HepG2 (cell line): ENCODE results near the gene BTN1A1. TPM values are rescaled to one million over a fixed set of nuclear protein-coding genes. Genes with fewer than 3 reads are reported as not detected.

Source experiments
- ARNT ChIP-seq: fragments of 450-650 bp; IDR thresholded peaks from 2 replicates; pipeline ENCODE4 v1.6.1; 2017
- ATM ChIP-seq: fragments of 450-650 bp; IDR thresholded peaks from 2 replicates; pipeline ENCODE4 v1.7.1; 2017; ENCODE audit warnings: mild to moderate bottlenecking, borderline replicate concordance
- ISX ChIP-seq: sonication (generic); formaldehyde crosslinking; conservative IDR thresholded peaks from 2 replicates; pipeline ENCODE4 v1.5.0; 2020; ENCODE audit warnings: missing genetic modification reagents
- MIER2 ChIP-seq: IDR thresholded peaks from 2 replicates; pipeline ENCODE4 v1.6.1; 2016; ENCODE audit warnings: missing biosample characterization, missing genetic modification reagents
- MXD4 ChIP-seq: IDR thresholded peaks from 2 replicates; pipeline ENCODE4 v1.6.1; 2016; ENCODE audit warnings: mild to moderate bottlenecking, missing biosample characterization, missing genetic modification reagents
- NCOA5 ChIP-seq: sonication (generic); formaldehyde crosslinking; IDR thresholded peaks from 2 replicates; pipeline ENCODE4 v1.4.0; 2020; ENCODE audit warnings: missing genetic modification reagents
- NKX3-1 ChIP-seq: sonication (generic); formaldehyde crosslinking; IDR thresholded peaks from 2 replicates; pipeline ENCODE4 v1.5.0; 2020; ENCODE audit warnings: missing genetic modification reagents
- NR2F2 ChIP-seq: IDR thresholded peaks from 2 replicates; pipeline ENCODE4 v1.6.1; 2012; ENCODE audit warnings: low read depth, inconsistent platforms, borderline replicate concordance
- TCF7L2 ChIP-seq: IDR thresholded peaks from 2 replicates; pipeline ENCODE4 v1.6.1; 2011; ENCODE audit warnings: mild to moderate bottlenecking, low read depth, low read length, moderate library complexity
- TOE1 ChIP-seq: sonication (generic); formaldehyde crosslinking; IDR thresholded peaks from 2 replicates; pipeline ENCODE4 v1.4.0; 2020; ENCODE audit warnings: mild to moderate bottlenecking, missing genetic modification reagents
- ZMYM3 ChIP-seq: sonication (generic); formaldehyde crosslinking; IDR thresholded peaks from 2 replicates; pipeline ENCODE4 v1.5.1; 2020; ENCODE audit warnings: mild to moderate bottlenecking, missing genetic modification reagents
- ZNF260 ChIP-seq: sonication (generic); formaldehyde crosslinking; IDR thresholded peaks from 2 replicates; pipeline ENCODE4 v1.4.0; 2020; ENCODE audit warnings: missing genetic modification reagents, low read depth, mild to moderate bottlenecking, borderline replicate concordance
- ZNF501 ChIP-seq: sonication (generic); formaldehyde crosslinking; IDR thresholded peaks from 2 replicates; pipeline ENCODE4 v1.5.1; 2020; ENCODE audit warnings: mild to moderate bottlenecking, moderate library complexity, missing genetic modification reagents
- ZNF549 ChIP-seq: sonication (generic); formaldehyde crosslinking; IDR thresholded peaks from 2 replicates; pipeline ENCODE4 v1.5.0; 2020; ENCODE audit warnings: missing genetic modification reagents
- ZNF768 ChIP-seq: sonication (generic); formaldehyde crosslinking; IDR thresholded peaks from 2 replicates; pipeline ENCODE4 v1.4.0; 2020; ENCODE audit warnings: missing genetic modification reagents
- ZNF878 ChIP-seq: sonication (generic); formaldehyde crosslinking; IDR thresholded peaks from 2 replicates; pipeline ENCODE4 v1.8.1; 2023; ENCODE audit warnings: mild to moderate bottlenecking, missing genetic modification reagents, moderate library complexity
- polyA plus RNA-seq, 8 experiments: library from polyadenylated mRNA; depleted of rRNA in 3 of 8; stranded (reverse) in 7 of 8; unstranded in 1 of 8; fragments of >200 nt; fragmentation: Illumina TruSeq in 4 of 8; extraction: Trizol in 4 of 8; gene quantifications; 2 replicates each; pipeline versions ENCODE4 v1.2.1 to v1.2.3, GENCODE V29; 2011 to 2016; ENCODE audit warnings: low read depth in 4 of 8, missing spikeins in 1 of 8, mixed read lengths in 1 of 8; ENCODE audit not compliant: insufficient read depth in 1 of 8
- total RNA-seq, 5 experiments: library from RNA; depleted of rRNA; stranded (reverse); fragments of >200 nt; fragmentation: Illumina TruSeq; extraction: Trizol; gene quantifications; 2 replicates each; pipeline ENCODE4 v1.2.3, GENCODE V29; 2016; ENCODE audit warnings: low read depth in 1 of 5
- TF ChIP-seq, protein P1 (sequence below): sonication (generic); formaldehyde crosslinking; IDR thresholded peaks from 2 replicates; pipeline ENCODE4 v1.4.0; 2020; ENCODE audit warnings: missing genetic modification reagents
- TF ChIP-seq, protein P2 (sequence below): sonication (generic); formaldehyde crosslinking; IDR thresholded peaks from 2 replicates; pipeline ENCODE4 v1.5.1; 2020; ENCODE audit warnings: missing genetic modification reagents, mild to moderate bottlenecking, borderline replicate concordance
- TF ChIP-seq, protein P3 (sequence below): sonication (generic); formaldehyde crosslinking; IDR thresholded peaks from 2 replicates; pipeline ENCODE4 v1.5.0; 2020; ENCODE audit warnings: missing genetic modification reagents, mild to moderate bottlenecking, borderline replicate concordance
- TF ChIP-seq, protein P4 (sequence below): sonication (generic); formaldehyde crosslinking; IDR thresholded peaks from 2 replicates; pipeline ENCODE4 v1.8.1; 2023; ENCODE audit warnings: missing genetic modification reagents, mild to moderate bottlenecking, borderline replicate concordance
- TF ChIP-seq, protein P5 (sequence below): IDR thresholded peaks from 2 replicates; pipeline ENCODE4 v1.6.1; 2012; ENCODE audit warnings: low read depth, low read length, improper control_type of control experiment
- TF ChIP-seq, protein P6 (sequence below): sonication (generic); formaldehyde crosslinking; IDR thresholded peaks from 2 replicates; pipeline ENCODE4 v1.4.0; 2020; ENCODE audit warnings: mild to moderate bottlenecking, missing genetic modification reagents

Gene BTN1A1
- total and polyA plus RNA-seq, 2 of the 13 experiments (the other 11 are each of a cell fraction or from before 2014, with no cell fraction given), result 0.04 TPM; not detected in 1

DNA sequence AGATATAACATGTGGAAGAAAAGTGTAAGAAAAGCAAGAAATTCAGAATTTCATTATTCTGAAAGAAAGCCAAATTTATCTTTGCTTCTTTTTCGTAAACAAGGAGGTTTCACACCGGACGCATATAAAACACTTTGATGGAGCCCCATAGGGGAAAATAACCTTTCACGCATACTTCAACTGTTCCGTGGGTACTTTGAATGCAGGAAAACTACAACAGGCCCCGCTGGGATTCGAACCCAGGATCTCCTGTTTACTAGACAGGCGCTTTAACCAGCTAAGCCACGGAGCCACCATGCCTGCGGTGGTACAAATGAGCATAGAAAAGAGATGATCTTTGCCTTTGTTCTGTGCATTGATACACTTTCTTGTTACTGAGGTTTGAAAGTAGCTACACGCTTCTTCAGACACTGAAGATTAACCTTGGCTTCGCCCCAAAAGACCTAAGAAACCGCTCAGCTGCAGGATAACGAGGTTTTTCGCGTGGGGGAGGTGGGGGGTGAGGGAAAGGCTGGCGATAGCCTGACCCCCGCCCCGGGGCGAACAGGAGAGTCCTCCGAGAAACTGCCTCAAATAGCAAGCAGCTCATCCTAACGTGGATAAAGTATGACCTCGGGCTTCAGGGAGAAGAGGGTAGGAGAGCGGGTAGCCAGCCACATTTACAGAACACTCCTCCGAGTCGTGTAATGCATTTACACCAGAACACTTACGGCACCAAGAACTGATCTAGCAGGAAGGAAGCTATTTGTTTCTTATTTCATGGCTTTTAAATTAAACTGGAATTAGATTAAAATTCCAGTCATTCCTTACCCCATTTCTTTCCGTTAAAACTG is 32.8 kb downstream of the BTN1A1 start (continued):
- TF ChIP-seq ZNF878 (CRISPR knock-in tag) (peak; percentile 84; the same call in 1 of the 2 replicates), ATM (no peak), ARNT (no peak), ZNF260 (CRISPR knock-in tag) (no peak), MXD4 (no peak; the same call in 1 of the 2 replicates), ZMYM3 (peak; percentile 49; the same call in 1 of the 2 replicates), NCOA5 (CRISPR knock-in tag) (no peak), MIER2 (CRISPR knock-in tag) (peak; percentile 83), TOE1 (CRISPR knock-in tag) (no peak), ZNF501 (peak; percentile 98), ZNF768 (CRISPR knock-in tag) (no peak), ZNF549 (CRISPR knock-in tag) (no peak), NKX3-1 (CRISPR knock-in tag) (peak; percentile 65; the same call in 1 of the 2 replicates), ISX (CRISPR knock-in tag) (no peak), TCF7L2 (no peak), NR2F2 (peak; percentile 77; the same call in 1 of the 2 replicates)
- TF ChIP-seq, protein P1, sequence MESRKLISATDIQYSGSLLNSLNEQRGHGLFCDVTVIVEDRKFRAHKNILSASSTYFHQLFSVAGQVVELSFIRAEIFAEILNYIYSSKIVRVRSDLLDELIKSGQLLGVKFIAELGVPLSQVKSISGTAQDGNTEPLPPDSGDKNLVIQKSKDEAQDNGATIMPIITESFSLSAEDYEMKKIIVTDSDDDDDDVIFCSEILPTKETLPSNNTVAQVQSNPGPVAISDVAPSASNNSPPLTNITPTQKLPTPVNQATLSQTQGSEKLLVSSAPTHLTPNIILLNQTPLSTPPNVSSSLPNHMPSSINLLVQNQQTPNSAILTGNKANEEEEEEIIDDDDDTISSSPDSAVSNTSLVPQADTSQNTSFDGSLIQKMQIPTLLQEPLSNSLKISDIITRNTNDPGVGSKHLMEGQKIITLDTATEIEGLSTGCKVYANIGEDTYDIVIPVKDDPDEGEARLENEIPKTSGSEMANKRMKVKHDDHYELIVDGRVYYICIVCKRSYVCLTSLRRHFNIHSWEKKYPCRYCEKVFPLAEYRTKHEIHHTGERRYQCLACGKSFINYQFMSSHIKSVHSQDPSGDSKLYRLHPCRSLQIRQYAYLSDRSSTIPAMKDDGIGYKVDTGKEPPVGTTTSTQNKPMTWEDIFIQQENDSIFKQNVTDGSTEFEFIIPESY (CRISPR knock-in tag), result peak; percentile 60
- TF ChIP-seq, protein P2, sequence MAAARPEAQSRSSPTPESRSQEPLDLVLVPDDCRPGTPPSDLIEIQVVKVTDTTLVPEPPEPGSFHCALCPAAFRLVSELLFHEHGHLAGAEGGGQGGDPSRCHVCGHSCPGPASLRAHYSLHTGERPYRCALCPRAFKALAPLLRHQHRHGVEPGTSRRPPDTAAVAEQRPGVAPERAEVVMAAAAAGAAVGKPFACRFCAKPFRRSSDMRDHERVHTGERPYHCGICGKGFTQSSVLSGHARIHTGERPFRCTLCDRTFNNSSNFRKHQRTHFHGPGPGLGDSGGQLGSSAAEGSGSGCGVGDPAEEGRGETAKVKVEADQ (CRISPR knock-in tag), result peak; percentile 83; the same call in 1 of the 2 replicates
- TF ChIP-seq, protein P3, sequence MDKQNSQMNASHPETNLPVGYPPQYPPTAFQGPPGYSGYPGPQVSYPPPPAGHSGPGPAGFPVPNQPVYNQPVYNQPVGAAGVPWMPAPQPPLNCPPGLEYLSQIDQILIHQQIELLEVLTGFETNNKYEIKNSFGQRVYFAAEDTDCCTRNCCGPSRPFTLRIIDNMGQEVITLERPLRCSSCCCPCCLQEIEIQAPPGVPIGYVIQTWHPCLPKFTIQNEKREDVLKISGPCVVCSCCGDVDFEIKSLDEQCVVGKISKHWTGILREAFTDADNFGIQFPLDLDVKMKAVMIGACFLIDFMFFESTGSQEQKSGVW, result no peak
- TF ChIP-seq, protein P4, sequence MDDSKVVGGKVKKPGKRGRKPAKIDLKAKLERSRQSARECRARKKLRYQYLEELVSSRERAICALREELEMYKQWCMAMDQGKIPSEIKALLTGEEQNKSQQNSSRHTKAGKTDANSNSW (CRISPR knock-in tag), result no peak
- TF ChIP-seq, protein P5, sequence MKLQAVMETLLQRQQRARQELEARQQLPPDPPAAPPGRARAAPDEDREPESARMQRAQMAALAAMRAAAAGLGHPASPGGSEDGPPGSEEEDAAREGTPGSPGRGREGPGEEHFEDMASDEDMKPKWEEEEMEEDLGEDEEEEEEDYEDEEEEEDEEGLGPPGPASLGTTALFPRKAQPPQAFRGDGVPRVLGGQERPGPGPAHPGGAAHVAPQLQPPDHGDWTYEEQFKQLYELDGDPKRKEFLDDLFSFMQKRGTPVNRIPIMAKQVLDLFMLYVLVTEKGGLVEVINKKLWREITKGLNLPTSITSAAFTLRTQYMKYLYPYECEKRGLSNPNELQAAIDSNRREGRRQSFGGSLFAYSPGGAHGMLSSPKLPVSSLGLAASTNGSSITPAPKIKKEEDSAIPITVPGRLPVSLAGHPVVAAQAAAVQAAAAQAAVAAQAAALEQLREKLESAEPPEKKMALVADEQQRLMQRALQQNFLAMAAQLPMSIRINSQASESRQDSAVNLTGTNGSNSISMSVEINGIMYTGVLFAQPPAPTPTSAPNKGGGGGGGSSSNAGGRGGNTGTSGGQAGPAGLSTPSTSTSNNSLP, result peak; percentile 68; the same call in 1 of the 2 replicates
- TF ChIP-seq, protein P6, sequence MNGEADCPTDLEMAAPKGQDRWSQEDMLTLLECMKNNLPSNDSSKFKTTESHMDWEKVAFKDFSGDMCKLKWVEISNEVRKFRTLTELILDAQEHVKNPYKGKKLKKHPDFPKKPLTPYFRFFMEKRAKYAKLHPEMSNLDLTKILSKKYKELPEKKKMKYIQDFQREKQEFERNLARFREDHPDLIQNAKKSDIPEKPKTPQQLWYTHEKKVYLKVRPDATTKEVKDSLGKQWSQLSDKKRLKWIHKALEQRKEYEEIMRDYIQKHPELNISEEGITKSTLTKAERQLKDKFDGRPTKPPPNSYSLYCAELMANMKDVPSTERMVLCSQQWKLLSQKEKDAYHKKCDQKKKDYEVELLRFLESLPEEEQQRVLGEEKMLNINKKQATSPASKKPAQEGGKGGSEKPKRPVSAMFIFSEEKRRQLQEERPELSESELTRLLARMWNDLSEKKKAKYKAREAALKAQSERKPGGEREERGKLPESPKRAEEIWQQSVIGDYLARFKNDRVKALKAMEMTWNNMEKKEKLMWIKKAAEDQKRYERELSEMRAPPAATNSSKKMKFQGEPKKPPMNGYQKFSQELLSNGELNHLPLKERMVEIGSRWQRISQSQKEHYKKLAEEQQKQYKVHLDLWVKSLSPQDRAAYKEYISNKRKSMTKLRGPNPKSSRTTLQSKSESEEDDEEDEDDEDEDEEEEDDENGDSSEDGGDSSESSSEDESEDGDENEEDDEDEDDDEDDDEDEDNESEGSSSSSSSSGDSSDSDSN (CRISPR knock-in tag), result no peak; the same call in 1 of the 2 replicates
